ENCODE measurements around the gene CCNB1.

CCNB1 gene

GRCh38 chr5:69188811-69189161 lies 21.8 kb downstream of the CCNB1 start:
- Histone ChIP-seq H2AFZ (ENCODE audit: low read depth, low read length, severe bottlenecking) (peak overlapping the region; percentile 96), H3K9me2 (replicated peaks; ENCODE audit: insufficient read depth, low read length) (no peaks in the 10 kb centered on the region), H3K79me2 (ENCODE audit: insufficient read depth, low read length) (peaks cover 14% of the 10 kb centered on the region), H3K9me3 (ENCODE audit: insufficient read depth, low read length) (no peaks in the 10 kb centered on the region), H4K20me1 (ENCODE audit: low read depth, low read length) (no peaks in the 10 kb centered on the region), H3K4me2 (ENCODE audit: low read depth, low read length, poor library complexity, severe bottlenecking) (peak overlapping the region; percentile 90), H3K27me3 (ENCODE audit: low read length) (no peaks in the 10 kb centered on the region), H3F3A (ENCODE audit: insufficient read depth) (peaks cover 2% of the 10 kb centered on the region; the same call in 1 of the 2 replicates), H3K9ac (ENCODE audit: low read length) (peak overlapping the region; percentile 68), H3K36me3 (ENCODE audit: low read length) (peaks cover 4% of the 10 kb centered on the region; the same call in 1 of the 2 replicates), H3K27ac (ENCODE audit: low read depth, low read length) (no peak overlapping the region), H3K4me3 (ENCODE audit: insufficient read depth, low read length, poor library complexity, severe bottlenecking) (peak overlapping the region; percentile 85)
- TF ChIP-seq EZH2phosphoT487 (conservative IDR thresholded peaks at IDR 0.05; ENCODE audit: low read length) (no peak), CTCF (IDR thresholded peaks at IDR 0.05; ENCODE audit: insufficient read depth, low read length, poor library complexity, severe bottlenecking) (no peak)

- Histone ChIP-seq H3F3A (ENCODE audit: insufficient read depth) (peaks cover 2% of the 10 kb centered on the region; the same call in 1 of the 2 replicates), H3K27ac (ENCODE audit: low read depth, low read length) (peak within 1 kb of the TSS; percentile 66), H4K20me1 (ENCODE audit: low read depth, low read length) (no peaks in the 10 kb centered on the region), H3K27me3 (ENCODE audit: low read length) (no peaks in the 10 kb centered on the region), H3K9ac (ENCODE audit: low read length) (peak within 1 kb of the TSS; percentile 68), H3K9me3 (ENCODE audit: insufficient read depth, low read length) (no peaks in the 10 kb centered on the region), H3K9me2 (replicated peaks; ENCODE audit: insufficient read depth, low read length) (no peaks in the 10 kb centered on the region), H3K36me3 (ENCODE audit: low read length) (peaks cover 8% of the 10 kb centered on the region; the same call in 1 of the 2 replicates), H3K4me2 (ENCODE audit: low read depth, low read length, poor library complexity, severe bottlenecking) (peak within 1 kb of the TSS; percentile 90), H3K4me3 (ENCODE audit: insufficient read depth, low read length, poor library complexity, severe bottlenecking) (peak within 1 kb of the TSS; percentile 85), H3K79me2 (ENCODE audit: insufficient read depth, low read length) (peaks cover 14% of the 10 kb centered on the region), H2AFZ (ENCODE audit: low read depth, low read length, severe bottlenecking) (peak within 1 kb of the TSS; percentile 96)
- TF ChIP-seq EZH2phosphoT487 (conservative IDR thresholded peaks at IDR 0.05; ENCODE audit: low read length), result no peak
- TF ChIP-seq CTCF (IDR thresholded peaks at IDR 0.05; ENCODE audit: insufficient read depth, low read length, poor library complexity, severe bottlenecking), result no peak
Measured at GRCh38 chr5:69189162-69190086, 22.5 kb downstream of the CCNB1 start, which contains the start of gene CENPH. Gene CENPH (plus strand): TSS chr5:69189583. CDS start chr5:69189635, 52 bp downstream.

- Histone ChIP-seq H3K4me2 (ENCODE audit: low read depth, low read length, poor library complexity, severe bottlenecking) (no peak overlapping the region), H3F3A (ENCODE audit: insufficient read depth) (peaks cover 6% of the 10 kb centered on the region; the same call in 1 of the 2 replicates), H3K9me3 (ENCODE audit: insufficient read depth, low read length) (no peaks in the 10 kb centered on the region), H2AFZ (ENCODE audit: low read depth, low read length, severe bottlenecking) (no peak overlapping the region), H3K79me2 (ENCODE audit: insufficient read depth, low read length) (no peaks in the 10 kb centered on the region), H3K9ac (ENCODE audit: low read length) (no peak overlapping the region), H4K20me1 (ENCODE audit: low read depth, low read length) (no peaks in the 10 kb centered on the region), H3K36me3 (ENCODE audit: low read length) (peaks cover 9% of the 10 kb centered on the region; the same call in 1 of the 2 replicates), H3K27me3 (ENCODE audit: low read length) (no peaks in the 10 kb centered on the region), H3K9me2 (replicated peaks; ENCODE audit: insufficient read depth, low read length) (no peaks in the 10 kb centered on the region), H3K4me3 (ENCODE audit: insufficient read depth, low read length, poor library complexity, severe bottlenecking) (no peak overlapping the region), H3K27ac (ENCODE audit: low read depth, low read length) (no peak overlapping the region)
- no peak for TF ChIP-seq EZH2phosphoT487 (conservative IDR thresholded peaks at IDR 0.05; ENCODE audit: low read length)
- no peak for TF ChIP-seq CTCF (IDR thresholded peaks at IDR 0.05; ENCODE audit: insufficient read depth, low read length, poor library complexity, severe bottlenecking)
Measured at GRCh38 chr5:69202497-69202896, 35.5 kb downstream of the CCNB1 start.

Data from SU-DHL-6 (cell line).